Endodermal cell (in vitro differentiated cells): ENCODE measurements around the gene KRT6A. TPM values are rescaled to one million over a fixed set of nuclear protein-coding genes. Genes with fewer than 3 reads are reported as not detected.

ENCODE experiments used
- DNase-seq: peaks from one replicate; pipeline ENCODE4 v3.0.0-alpha.2; 2017
- H3K27ac ChIP-seq: 2 replicates; pipeline ENCODE4 v1.5.1; 2013; ENCODE audit warnings: mild to moderate bottlenecking, low read depth, low read length, moderate library complexity
- H3K27me3 ChIP-seq: 2 replicates; pipeline ENCODE4 v1.6.1; 2013; ENCODE audit warnings: mild to moderate bottlenecking, low read length, moderate library complexity; ENCODE audit not compliant: insufficient read depth, control insufficient read depth, poor library complexity, severe bottlenecking
- H3K36me3 ChIP-seq: 2 replicates; pipeline ENCODE4 v1.7.0; 2013; ENCODE audit warnings: mild to moderate bottlenecking, low read length, moderate library complexity; ENCODE audit not compliant: control insufficient read depth, insufficient read depth
- H3K4me1 ChIP-seq: one replicate; pipeline ENCODE4 v1.7.0; 2013; ENCODE audit warnings: low read length; ENCODE audit not compliant: control insufficient read depth, insufficient read depth
- H3K4me3 ChIP-seq: 2 replicates; pipeline ENCODE4 v1.5.1; 2013; ENCODE audit warnings: mild to moderate bottlenecking, low read length, moderate library complexity
- H3K9ac ChIP-seq: 2 replicates; pipeline ENCODE4 v1.6.1; 2013; ENCODE audit warnings: mild to moderate bottlenecking, low read length, moderate library complexity; ENCODE audit not compliant: poor library complexity, severe bottlenecking; ENCODE audit errors: extremely low read depth
- H3K9me3 ChIP-seq: 2 replicates; pipeline ENCODE4 v1.6.1; 2013; ENCODE audit warnings: mild to moderate bottlenecking, low read length, moderate library complexity; ENCODE audit not compliant: control insufficient read depth
- H3K27ac Mint-ChIP-seq: 2 replicates; pipeline ENCODE4 v1.8.0; 2020; ENCODE audit warnings: mixed read lengths
- H3K27me3 Mint-ChIP-seq: 2 replicates; pipeline ENCODE4 v1.8.0; 2021; ENCODE audit warnings: mild to moderate bottlenecking, mixed read lengths; ENCODE audit not compliant: insufficient read depth
- H3K36me3 Mint-ChIP-seq: 2 replicates; pipeline ENCODE4 v1.8.0; 2020; ENCODE audit warnings: low read depth, mixed read lengths
- H3K4me1 Mint-ChIP-seq: 2 replicates; pipeline ENCODE4 v1.8.0; 2020; ENCODE audit warnings: mixed read lengths
- H3K4me3 Mint-ChIP-seq: 2 replicates; pipeline ENCODE4 v1.8.0; 2020; ENCODE audit warnings: mild to moderate bottlenecking, moderate library complexity, mixed read lengths
- H3K9me3 Mint-ChIP-seq: 2 replicates; pipeline ENCODE4 v1.8.0; 2020; ENCODE audit warnings: mild to moderate bottlenecking, mixed read lengths
- WGBS, 2 experiments: methylation state at CpG; one replicate each; pipeline versions ENCODE4 v1.1.5 to v1.1.7; 2013; ENCODE audit warnings: missing lambda C conversion rate in 2 of 2, mixed read lengths in 1 of 2; ENCODE audit not compliant: insufficient coverage in 1 of 2, insufficient read length in 1 of 2; 5-methylcytosine and 5-hydroxymethylcytosine counted together
- total RNA-seq, 2 donors: library from RNA; stranded (reverse); fragmentation: NEBNext Ultra II Directional in 1 of 2; extraction: Animal tissue kit (Norgen Biotek cat#: 25700) in 1 of 2; gene quantifications; 2 replicates in 1 of 2; 3 replicates in 1 of 2; pipeline ENCODE4 v1.2.1, GENCODE V29; 2021
- TF ChIP-seq, protein P1 (sequence below): fragments of 200-600 bp; sonication (generic); conservative IDR thresholded peaks from 2 replicates; pipeline ENCODE4 v1.5.0; 2021; ENCODE audit warnings: antibody characterized with exemption, mild to moderate bottlenecking

KRT6A gene
- total RNA-seq, 2 donors from 2014 or later = not detected

DNA sequence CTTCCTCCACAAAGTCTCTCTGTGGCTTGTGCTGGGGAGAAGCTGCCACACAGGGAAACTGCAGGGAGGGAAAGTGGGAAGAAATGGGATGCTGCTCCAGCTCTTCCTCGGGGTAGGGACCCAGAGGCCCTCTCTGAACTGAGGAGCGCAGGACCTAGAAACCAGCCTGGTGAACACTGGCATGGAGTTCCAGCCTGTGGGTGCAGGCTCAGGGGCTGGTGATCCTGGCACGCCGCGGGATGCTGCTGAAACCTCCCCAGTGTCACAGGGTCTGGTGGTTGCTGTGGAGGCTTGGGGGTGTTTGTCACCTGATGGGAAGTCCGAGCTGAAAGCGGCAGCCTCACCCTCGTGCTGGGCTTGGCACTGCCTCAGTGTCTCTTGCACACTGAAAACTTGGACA is 53.6 kb downstream of the KRT6A start:
- Histone ChIP-seq H3K4me3 (no peak overlapping the region), H3K9ac (no peak overlapping the region), H3K27ac (no peak overlapping the region), H3K9me3 (no peaks in the 10 kb centered on the region), H3K36me3 (no peaks in the 10 kb centered on the region), H3K4me1 (no peaks in the 10 kb centered on the region), H3K27me3 (no peaks in the 10 kb centered on the region)
- DNase-seq = no peak
- peaks cover 2% of the 10 kb centered on the region for H3K27me3 Mint-ChIP-seq
- H3K36me3 Mint-ChIP-seq = no peaks in the 10 kb centered on the region
- no peak overlapping the region for H3K4me3 Mint-ChIP-seq
- TF ChIP-seq, protein P1, sequence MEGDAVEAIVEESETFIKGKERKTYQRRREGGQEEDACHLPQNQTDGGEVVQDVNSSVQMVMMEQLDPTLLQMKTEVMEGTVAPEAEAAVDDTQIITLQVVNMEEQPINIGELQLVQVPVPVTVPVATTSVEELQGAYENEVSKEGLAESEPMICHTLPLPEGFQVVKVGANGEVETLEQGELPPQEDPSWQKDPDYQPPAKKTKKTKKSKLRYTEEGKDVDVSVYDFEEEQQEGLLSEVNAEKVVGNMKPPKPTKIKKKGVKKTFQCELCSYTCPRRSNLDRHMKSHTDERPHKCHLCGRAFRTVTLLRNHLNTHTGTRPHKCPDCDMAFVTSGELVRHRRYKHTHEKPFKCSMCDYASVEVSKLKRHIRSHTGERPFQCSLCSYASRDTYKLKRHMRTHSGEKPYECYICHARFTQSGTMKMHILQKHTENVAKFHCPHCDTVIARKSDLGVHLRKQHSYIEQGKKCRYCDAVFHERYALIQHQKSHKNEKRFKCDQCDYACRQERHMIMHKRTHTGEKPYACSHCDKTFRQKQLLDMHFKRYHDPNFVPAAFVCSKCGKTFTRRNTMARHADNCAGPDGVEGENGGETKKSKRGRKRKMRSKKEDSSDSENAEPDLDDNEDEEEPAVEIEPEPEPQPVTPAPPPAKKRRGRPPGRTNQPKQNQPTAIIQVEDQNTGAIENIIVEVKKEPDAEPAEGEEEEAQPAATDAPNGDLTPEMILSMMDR = no peak
- no peaks in the 10 kb centered on the region for H3K9me3 Mint-ChIP-seq
- H3K4me1 Mint-ChIP-seq = peaks cover 4% of the 10 kb centered on the region
- WGBS, 2 experiments = 81% methylated on average over 3 to 8 of the region's 8 CpGs
- no peak overlapping the region for H3K27ac Mint-ChIP-seq

DNA sequence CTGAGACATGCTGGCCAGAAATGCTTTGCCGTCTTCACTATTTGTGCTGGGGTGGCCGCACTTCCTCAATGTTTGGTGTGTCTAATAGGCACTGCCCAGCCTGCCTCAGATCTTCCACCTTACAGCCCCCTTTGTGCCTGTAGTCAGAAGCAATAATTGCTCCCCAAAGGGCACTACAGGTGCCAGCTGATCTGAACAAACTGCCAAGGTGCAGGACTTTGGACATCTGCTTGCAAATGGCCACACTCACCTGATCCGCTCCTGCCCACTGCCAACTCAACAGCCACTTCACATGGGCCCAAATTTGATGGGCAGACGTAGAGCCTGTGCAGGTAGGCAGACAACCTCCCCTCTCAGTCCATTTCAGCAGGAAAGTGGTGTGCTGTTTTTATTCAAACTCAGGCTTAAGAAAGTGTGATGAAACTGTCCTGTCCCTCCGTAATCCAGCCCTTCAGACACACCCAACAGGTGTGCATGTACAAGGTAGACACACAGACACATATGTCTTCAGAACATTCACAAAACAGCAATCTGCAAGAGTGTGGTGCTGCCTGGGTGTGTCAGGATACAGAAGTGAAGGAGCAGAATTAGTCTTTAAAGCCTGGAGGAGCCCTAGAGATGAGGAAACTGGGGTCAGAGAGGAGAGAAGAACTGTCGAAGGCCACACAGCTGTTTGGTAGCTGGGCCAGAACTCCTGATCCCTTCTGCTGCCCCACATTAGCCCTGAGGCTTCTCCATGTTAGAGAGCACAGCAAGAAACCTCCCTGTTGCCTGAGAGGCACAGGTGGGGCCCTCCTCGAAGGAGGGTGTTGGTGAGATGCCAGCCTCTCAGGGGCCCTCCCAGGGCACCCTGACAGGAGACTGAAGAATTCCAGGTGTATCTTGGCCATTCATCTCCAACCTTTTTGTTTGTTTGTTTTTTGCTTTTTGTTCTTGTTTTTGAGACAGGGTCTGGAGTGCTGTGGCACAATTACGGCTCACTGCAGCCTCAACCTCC is 54.5 kb downstream of the KRT6A start:
- peaks cover 4% of the 10 kb centered on the region for H3K4me1 Mint-ChIP-seq
- Histone ChIP-seq H3K9ac (no peak overlapping the region), H3K27ac (no peak overlapping the region), H3K27me3 (no peaks in the 10 kb centered on the region), H3K4me3 (no peak overlapping the region), H3K9me3 (no peaks in the 10 kb centered on the region), H3K36me3 (no peaks in the 10 kb centered on the region), H3K4me1 (no peaks in the 10 kb centered on the region)
- DNase-seq = peak; percentile 32
- no peak overlapping the region for H3K27ac Mint-ChIP-seq
- WGBS, 2 experiments = 92 to 96% methylated on average over 5 to 8 of the region's 8 CpGs
- no peaks in the 10 kb centered on the region for H3K36me3 Mint-ChIP-seq
- no peaks in the 10 kb centered on the region for H3K9me3 Mint-ChIP-seq
- TF ChIP-seq, protein P1 = no peak
- H3K27me3 Mint-ChIP-seq = peaks cover 2% of the 10 kb centered on the region
- no peak overlapping the region for H3K4me3 Mint-ChIP-seq

DNA sequence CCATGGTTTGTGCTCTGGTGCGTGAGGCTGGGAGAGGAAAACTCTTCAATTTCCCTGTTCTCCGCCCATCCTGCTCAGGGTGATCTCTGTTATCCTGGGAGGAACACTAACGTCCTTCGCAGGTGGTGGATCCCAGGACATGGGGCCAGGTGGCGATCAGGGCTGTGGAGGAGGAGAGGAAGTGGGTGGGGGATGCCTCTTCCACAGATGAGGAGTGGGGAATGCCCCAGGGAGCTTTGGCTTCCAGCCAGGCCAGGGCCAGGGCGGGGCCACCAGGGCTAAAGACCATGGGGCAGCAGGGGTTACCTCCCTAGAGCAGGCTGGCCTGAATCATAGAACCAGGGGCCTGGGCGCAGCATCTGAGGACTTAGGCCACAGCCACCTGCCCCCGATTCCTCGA is 55.5 kb downstream of the KRT6A start:
- Histone ChIP-seq H3K27me3 (no peaks in the 10 kb centered on the region), H3K36me3 (no peaks in the 10 kb centered on the region), H3K4me3 (no peak overlapping the region), H3K9me3 (no peaks in the 10 kb centered on the region), H3K27ac (no peak overlapping the region), H3K4me1 (no peaks in the 10 kb centered on the region), H3K9ac (no peak overlapping the region)
- peak; percentile 46 for DNase-seq
- Mint-ChIP-seq H3K4me3 (no peak overlapping the region), H3K27ac (no peak overlapping the region), H3K36me3 (no peaks in the 10 kb centered on the region), H3K4me1 (peaks cover 1% of the 10 kb centered on the region), H3K9me3 (no peaks in the 10 kb centered on the region), H3K27me3 (peaks cover 6% of the 10 kb centered on the region)
- TF ChIP-seq, protein P1 = no peak
- 87 to 89% methylated on average over 5 to 9 of the region's 9 CpGs for WGBS, 2 experiments

Other genes with a start within 250 kb of the KRT6A start
- not detected for gene KRT86, start 218.6 kb downstream of the KRT6A start, total RNA-seq
- gene KRT81, start 201.7 kb downstream of the KRT6A start, total RNA-seq = not detected
- not detected for gene KRT83, start 171.9 kb downstream of the KRT6A start, total RNA-seq
- not detected for gene KRT85, start 125.8 kb downstream of the KRT6A start, total RNA-seq
- gene KRT84, start 107.6 kb downstream of the KRT6A start, total RNA-seq = not detected
- not detected for gene KRT82, start 86.9 kb downstream of the KRT6A start, total RNA-seq
- gene KRT75, start 58.9 kb downstream of the KRT6A start, total RNA-seq = not detected
- gene KRT6B, start 41.1 kb downstream of the KRT6A start, total RNA-seq = not detected
- not detected for gene KRT6C, start 19.5 kb downstream of the KRT6A start, total RNA-seq
- not detected for gene KRT5, start 27.1 kb upstream of the KRT6A start, total RNA-seq
- not detected for gene KRT71, start 59.9 kb upstream of the KRT6A start, total RNA-seq
- not detected for gene KRT74, start 80.6 kb upstream of the KRT6A start, total RNA-seq
- not detected for gene KRT72, start 108.2 kb upstream of the KRT6A start, total RNA-seq
- not detected for gene KRT73, start 125.3 kb upstream of the KRT6A start, total RNA-seq
- gene KRT2, start 159.0 kb upstream of the KRT6A start, total RNA-seq = not detected
- gene KRT1, start 187.2 kb upstream of the KRT6A start, total RNA-seq = not detected
- not detected for gene KRT77, start 210.3 kb upstream of the KRT6A start, total RNA-seq